ENCODE results near the gene NOL4L. TPM values are rescaled to one million over a fixed set of nuclear protein-coding genes. Genes with fewer than 3 reads are reported as not detected.

NOL4L gene
- total RNA-seq, 4 donors from 2014 or later = 2.6 to 12.8 (median 6.4) TPM

DNA sequence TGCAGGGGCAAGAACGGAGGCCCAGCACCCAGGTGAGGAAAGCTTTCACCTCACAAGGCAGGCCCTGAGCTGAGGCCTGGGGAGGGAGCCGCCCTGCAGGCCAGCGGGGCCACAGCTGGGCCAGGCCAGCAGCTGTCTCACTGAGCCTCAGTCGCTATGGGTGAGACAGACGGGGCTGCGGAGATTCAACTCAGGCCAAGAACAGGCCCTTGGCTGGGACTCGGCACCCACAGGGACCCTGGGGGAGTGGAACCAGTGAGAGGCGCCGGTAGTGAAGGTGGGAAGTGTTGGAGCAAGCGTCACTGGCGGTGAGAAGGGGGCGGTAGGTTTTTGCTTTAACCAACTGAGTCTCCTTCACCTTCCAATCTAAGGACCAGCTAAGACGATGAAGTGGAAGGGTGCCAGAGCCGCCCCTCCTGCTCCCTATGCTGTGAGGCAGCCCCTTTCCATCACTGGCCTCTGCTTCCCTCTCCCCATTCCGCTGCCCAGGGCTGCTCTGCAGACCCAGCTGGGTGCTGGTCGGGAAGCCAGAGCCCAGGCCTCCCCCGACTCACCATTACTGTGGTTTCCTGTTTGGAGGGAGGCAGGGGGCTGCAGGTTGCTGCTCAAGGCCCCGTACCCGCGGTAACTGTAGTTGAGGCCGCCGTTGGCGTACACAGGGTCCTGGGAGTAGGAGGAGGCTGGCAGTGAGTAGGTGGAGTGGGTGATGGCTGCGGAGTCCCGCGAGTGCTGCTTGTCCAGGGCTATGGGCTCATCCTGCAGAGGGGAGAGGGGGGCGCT, 133.3 kb downstream of the NOL4L start:
- H3K4me3 ChIP-seq = no peak overlapping the region
- H3K27ac ChIP-seq = no peak overlapping the region
- no peak for DNase-seq (ENCODE audit: low spot score in 2 of 2)
- WGBS = 87% methylated on average over 23 of the region's 27 CpGs
- TF ChIP-seq, protein P1, sequence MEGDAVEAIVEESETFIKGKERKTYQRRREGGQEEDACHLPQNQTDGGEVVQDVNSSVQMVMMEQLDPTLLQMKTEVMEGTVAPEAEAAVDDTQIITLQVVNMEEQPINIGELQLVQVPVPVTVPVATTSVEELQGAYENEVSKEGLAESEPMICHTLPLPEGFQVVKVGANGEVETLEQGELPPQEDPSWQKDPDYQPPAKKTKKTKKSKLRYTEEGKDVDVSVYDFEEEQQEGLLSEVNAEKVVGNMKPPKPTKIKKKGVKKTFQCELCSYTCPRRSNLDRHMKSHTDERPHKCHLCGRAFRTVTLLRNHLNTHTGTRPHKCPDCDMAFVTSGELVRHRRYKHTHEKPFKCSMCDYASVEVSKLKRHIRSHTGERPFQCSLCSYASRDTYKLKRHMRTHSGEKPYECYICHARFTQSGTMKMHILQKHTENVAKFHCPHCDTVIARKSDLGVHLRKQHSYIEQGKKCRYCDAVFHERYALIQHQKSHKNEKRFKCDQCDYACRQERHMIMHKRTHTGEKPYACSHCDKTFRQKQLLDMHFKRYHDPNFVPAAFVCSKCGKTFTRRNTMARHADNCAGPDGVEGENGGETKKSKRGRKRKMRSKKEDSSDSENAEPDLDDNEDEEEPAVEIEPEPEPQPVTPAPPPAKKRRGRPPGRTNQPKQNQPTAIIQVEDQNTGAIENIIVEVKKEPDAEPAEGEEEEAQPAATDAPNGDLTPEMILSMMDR (IDR thresholded peaks at IDR 0.05) = no peak
- no peak for TF ChIP-seq POLR2A (IDR thresholded peaks at IDR 0.05)
- no peak for TF ChIP-seq POLR2AphosphoS5 (IDR thresholded peaks at IDR 0.05)
- no peak for TF ChIP-seq EP300 (IDR thresholded peaks at IDR 0.05)
- no peaks in the 10 kb centered on the region for H3K9me3 ChIP-seq
- H3K27me3 ChIP-seq = no peaks in the 10 kb centered on the region
- H3K36me3 ChIP-seq = peaks cover 32% of the 10 kb centered on the region
- peaks cover 34% of the 10 kb centered on the region for H3K4me1 ChIP-seq

DNA sequence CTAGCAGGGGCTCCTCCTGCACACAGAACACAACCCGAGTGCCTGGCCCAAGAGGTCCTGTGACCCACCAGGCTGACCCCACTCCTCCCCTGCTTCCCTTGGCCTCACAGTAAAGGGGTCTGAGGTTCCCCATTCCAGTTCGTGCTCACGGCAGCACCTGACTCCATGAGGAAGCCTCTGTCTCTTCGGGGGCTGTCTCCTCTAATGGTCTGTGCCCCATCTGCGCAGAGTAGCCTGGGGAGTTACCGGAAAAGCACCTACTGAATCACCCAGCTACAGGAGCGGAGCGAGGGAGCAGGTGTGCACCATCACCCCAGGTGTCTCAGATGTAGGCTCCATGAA, 133.8 kb downstream of the NOL4L start:
- H3K4me3 ChIP-seq = no peak overlapping the region
- H3K27ac ChIP-seq = no peak overlapping the region
- H3K9me3 ChIP-seq = no peaks in the 10 kb centered on the region
- peaks cover 38% of the 10 kb centered on the region for H3K36me3 ChIP-seq
- WGBS = 92% methylated on average over 7 of the region's 8 CpGs
- TF ChIP-seq, protein P1 (IDR thresholded peaks at IDR 0.05) = no peak
- no peak for TF ChIP-seq EP300 (IDR thresholded peaks at IDR 0.05)
- TF ChIP-seq POLR2AphosphoS5 (IDR thresholded peaks at IDR 0.05) = no peak
- no peaks in the 10 kb centered on the region for H3K27me3 ChIP-seq
- DNase-seq (ENCODE audit: low spot score in 2 of 2) = no peak
- peaks cover 34% of the 10 kb centered on the region for H3K4me1 ChIP-seq

DNA sequence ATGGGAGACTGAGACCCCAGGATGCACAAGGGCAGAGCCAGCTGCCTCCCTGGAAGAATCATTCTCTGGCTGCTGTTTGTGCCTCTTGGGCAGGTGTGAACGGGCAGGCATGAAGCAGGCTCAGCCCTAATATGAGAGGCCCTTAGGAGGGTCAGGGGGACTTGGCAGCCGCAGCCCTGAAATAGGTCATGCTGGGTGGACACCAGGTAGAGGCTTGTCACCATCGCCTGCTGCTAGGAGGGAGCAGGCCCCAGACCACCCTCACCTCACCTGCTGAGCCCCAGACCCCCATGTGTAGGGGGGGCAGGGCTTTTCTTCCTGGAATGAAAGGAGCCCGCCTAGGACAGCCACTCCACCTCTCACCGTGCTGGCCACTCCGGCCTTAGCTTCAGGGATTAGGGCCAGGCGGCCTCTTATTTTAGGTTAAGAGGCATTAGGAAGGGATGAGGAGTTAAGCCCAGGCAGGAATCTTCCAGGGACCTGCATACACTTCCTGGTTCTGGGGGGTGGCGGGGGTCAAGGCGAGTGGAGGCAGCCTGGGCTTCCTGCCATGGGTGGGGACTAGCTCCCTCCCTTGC, 134.6 kb downstream of the NOL4L start:
- WGBS = 85% methylated on average over 9 of the region's 9 CpGs
- Histone ChIP-seq H3K27me3 (no peaks in the 10 kb centered on the region), H3K4me1 (peaks cover 41% of the 10 kb centered on the region), H3K36me3 (peaks cover 43% of the 10 kb centered on the region), H3K27ac (no peak overlapping the region), H3K4me3 (no peak overlapping the region), H3K9me3 (no peaks in the 10 kb centered on the region)
- no peak for TF ChIP-seq EP300 (IDR thresholded peaks at IDR 0.05)
- TF ChIP-seq, protein P1 (IDR thresholded peaks at IDR 0.05) = no peak
- TF ChIP-seq POLR2A (IDR thresholded peaks at IDR 0.05) = no peak
- no peak for TF ChIP-seq POLR2AphosphoS5 (IDR thresholded peaks at IDR 0.05)
- no peak for DNase-seq (ENCODE audit: low spot score in 2 of 2)

DNA sequence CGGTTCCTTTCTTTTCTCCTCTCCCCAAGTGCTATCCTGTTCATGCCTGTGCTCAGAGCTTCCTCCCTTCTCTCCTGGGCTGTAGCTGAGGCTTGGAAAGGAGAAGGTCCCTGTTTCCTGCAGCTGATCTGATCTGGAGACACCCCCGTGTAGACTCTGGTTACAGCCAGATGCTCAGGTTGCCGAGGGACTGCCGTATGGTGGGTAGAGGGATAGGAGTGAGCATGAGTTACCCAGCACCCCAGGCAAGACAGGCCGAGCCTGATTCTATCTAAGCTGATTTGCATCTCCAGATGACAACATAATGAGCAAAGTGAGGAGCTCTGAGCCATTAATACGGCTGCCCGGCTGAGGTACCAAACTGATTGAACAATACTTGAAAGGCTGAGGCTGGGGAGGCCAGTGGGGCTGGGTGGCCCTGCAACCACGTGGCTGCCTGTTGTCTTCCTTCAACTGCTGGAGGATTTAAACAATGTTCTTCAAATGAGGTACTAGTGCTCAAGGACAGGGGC, 135.2 kb downstream of the NOL4L start:
- no peak for DNase-seq (ENCODE audit: low spot score in 2 of 2)
- H3K27me3 ChIP-seq = no peaks in the 10 kb centered on the region
- H3K9me3 ChIP-seq = no peaks in the 10 kb centered on the region
- peaks cover 47% of the 10 kb centered on the region for H3K36me3 ChIP-seq
- no peak overlapping the region for H3K4me3 ChIP-seq
- peaks cover 44% of the 10 kb centered on the region for H3K4me1 ChIP-seq
- WGBS = 29% methylated on average over 8 of the region's 8 CpGs
- H3K27ac ChIP-seq = no peak overlapping the region
- TF ChIP-seq POLR2AphosphoS5 (IDR thresholded peaks at IDR 0.05) = no peak
- TF ChIP-seq, protein P1 (IDR thresholded peaks at IDR 0.05) = no peak
- no peak for TF ChIP-seq POLR2A (IDR thresholded peaks at IDR 0.05)
- no peak for TF ChIP-seq EP300 (IDR thresholded peaks at IDR 0.05)

Measured in suprapubic skin (tissue), 4 donors.